GM18951 (cell line): Measurements from ENCODE around the gene CRYL1.

Experiments used
- POLR2A ChIP-seq: IDR thresholded peaks from 4 replicates; pipeline ENCODE4 v1.6.1; 2011; ENCODE audit warnings: mild to moderate bottlenecking; ENCODE audit not compliant: insufficient read length, insufficient read depth; ENCODE audit errors: extremely low read depth
- in situ Hi-C: fragments of 300-500 bp; cut with MboI; formaldehyde crosslinking; loops from one replicate; pipeline ENCODE4 v1.12.0; 2022; ENCODE audit warnings: low sequenced_read_pairs, mixed read lengths, inconsistent platforms; ENCODE audit not compliant: unreplicated experiment

CRYL1 gene

DNA sequence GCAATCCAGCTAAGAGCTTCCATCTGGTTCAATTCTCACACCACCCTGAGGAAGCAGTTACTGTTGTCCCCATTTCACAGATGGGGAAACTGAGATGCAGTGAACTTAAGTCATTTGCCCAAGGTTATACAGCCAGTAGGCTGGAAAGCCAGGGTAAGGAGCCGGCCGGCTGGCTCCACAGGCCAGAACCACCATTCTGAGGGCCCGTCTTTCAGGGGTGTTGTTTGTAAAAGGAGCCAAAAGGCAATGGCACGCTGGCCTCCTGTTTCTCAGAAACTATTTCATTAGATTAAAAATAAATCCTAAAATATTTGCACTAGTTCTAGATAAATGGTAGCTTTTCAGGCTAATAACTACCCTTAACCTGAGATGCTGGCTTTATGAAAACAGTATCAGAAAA lies 114.9 kb downstream of the CRYL1 start:
- no peak for TF ChIP-seq POLR2A
- in situ Hi-C loops: no loop called here

GRCh38 chr13:20408181-20408580 lies 117.5 kb downstream of the CRYL1 start:
- no peak for TF ChIP-seq POLR2A
- in situ Hi-C loops: no loop called here

- TF ChIP-seq POLR2A: no peak
- in situ Hi-C loops: no loop called here
Measured at GRCh38 chr13:20407759-20408158, 117.9 kb downstream of the CRYL1 start.

GRCh38 chr13:20405691-20406090 lies 120.0 kb downstream of the CRYL1 start:
- TF ChIP-seq POLR2A: no peak
- in situ Hi-C loops: no loop called here

- no peak for TF ChIP-seq POLR2A
- in situ Hi-C loops: no loop called here
Measured at GRCh38 chr13:20404488-20405222, 121.0 kb downstream of the CRYL1 start.

DNA sequence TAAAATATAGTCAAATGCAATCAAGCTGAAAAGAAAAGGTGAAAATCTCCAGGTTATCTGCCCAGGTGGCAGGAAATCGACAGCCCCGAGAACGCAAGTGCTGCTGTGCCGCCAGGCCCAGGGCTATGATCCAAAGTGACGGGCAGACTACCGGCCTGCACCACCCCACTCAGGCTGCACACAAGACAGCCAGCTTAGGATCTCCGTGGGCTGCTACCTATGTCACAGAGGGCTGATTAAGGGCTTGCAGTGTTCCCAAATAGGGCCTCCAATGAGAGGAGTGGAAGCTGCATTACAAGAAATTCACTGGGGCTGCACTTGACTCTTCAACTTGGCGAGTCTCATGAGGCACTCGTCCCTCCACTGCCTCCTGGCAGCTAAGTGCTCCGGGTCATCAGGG lies 121.8 kb downstream of the CRYL1 start:
- in situ Hi-C loops: no loop called here
- TF ChIP-seq POLR2A: no peak

- TF ChIP-seq POLR2A: no peak
- in situ Hi-C loops: no loop called here
Measured at GRCh38 chr13:20402881-20403280, 122.8 kb downstream of the CRYL1 start.

DNA sequence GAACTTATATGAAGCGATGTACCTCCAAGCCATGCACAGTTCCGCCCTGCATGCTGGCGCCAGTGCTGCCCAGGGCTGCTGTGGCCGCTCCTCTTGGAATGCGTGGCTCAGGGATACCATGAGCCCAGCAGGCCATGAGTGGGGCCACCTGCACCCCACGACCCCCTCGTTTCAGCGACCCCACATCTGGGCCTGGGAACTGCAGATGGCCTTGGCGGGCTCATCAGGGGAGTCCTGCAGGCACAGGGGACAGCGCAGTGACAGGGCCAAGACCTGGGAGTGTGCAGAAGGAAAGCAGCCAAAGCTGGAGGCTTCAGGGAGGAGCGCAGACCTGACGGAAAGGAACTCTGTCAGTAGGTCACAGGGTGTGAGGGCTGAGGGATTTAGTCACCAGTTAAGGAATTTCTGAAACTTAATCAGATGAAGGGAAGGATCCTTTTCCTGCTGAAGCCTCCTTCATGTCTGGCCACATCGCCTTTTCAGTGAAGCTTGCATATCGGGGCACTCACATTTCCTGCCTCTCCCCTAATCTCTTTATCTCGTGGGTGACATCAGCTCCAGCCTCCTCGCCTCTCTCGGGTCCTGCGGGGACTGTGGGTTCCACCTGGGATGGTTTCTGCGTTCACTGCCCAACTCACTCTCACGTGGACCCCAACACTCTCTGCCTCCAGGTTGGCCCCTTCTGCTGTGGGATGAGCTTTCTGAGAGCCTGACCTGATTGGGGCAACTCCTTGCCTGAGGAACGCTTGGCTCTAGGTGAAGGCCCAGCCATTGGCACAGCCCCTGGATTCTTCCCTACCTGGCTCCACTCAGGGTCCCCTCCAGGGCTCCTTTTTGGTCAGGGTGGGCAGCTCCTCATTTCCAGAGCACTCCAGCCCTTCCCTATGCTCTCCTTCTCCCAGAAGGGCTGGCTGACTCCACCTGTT lies 123.5 kb downstream of the CRYL1 start:
- in situ Hi-C loops: no loop called here
- TF ChIP-seq POLR2A: no peak

DNA sequence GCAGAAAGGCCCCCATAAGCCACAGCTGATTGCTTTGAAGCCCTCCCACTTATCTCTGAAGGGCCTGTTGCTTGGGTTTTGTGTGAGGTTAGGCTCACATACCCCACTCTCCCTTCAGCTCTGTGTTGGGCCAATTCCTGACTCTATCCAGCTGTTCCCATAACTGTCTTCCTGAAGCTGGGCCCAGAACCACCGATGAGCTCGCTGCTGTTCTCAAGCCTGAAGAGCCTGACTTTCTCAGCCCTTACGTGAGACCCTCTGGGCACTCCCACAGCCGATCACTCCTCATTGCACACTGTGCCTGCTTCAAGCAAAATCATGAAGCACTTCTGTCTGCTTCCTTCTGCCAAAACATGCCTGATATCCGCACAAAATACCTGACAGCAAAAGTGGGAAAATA lies 124.1 kb downstream of the CRYL1 start:
- in situ Hi-C loops: no loop called here
- no peak for TF ChIP-seq POLR2A

GRCh38 chr13:20400774-20401173 lies 124.9 kb downstream of the CRYL1 start:
- no peak for TF ChIP-seq POLR2A
- in situ Hi-C loops: no loop called here

DNA sequence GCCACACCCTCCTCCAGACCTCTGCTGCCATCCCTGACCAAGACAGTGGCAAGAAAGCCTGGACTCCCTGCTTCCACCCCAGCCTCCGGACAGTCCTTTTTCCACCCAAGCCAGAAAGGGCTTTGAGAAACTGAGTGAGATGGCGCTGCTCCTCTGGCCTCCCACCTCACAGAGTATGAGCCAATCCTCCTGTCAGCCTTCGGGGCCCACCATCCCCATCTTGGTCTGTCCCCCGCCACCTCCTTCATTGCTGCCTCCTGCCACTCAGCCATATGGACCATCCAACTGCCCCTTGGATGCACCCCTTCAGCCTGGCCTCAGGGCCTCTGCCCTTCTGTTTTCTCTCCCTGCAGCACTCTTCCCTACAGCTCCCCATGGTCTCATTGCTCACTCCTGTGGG lies 125.7 kb downstream of the CRYL1 start:
- TF ChIP-seq POLR2A: no peak
- in situ Hi-C loops: no loop called here

GRCh38 chr13:20399515-20399914 lies 126.1 kb downstream of the CRYL1 start:
- TF ChIP-seq POLR2A: no peak
- in situ Hi-C loops: no loop called here

GRCh38 chr13:20398459-20398858 lies 127.2 kb downstream of the CRYL1 start:
- TF ChIP-seq POLR2A: no peak
- in situ Hi-C loops: no loop called here

DNA sequence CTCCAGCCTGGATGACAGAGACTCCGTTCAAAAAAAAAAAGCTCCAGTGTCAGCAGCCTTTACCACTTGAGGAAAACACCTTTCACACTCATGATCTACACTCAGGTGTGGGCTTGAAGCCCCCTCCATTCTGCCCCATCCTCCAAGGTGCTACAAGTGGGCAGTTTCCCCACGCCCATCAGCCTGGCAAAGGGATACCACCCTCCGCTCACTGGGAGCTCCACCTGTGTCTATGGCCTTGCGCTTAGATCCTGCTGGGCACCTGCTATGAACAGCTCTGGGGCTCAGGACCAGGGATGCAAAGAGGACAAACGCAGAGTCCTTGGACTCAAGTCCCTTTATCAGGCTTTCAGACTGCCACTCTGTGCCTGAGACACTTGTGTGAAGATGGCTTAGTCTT lies 127.8 kb downstream of the CRYL1 start:
- in situ Hi-C loops: no loop called here
- TF ChIP-seq POLR2A: no peak
